K562 (cell line): ENCODE measurements around the gene DPF1. TPM values are rescaled to one million over a fixed set of nuclear protein-coding genes. Genes with fewer than 3 reads are reported as not detected.

Experiments
- CEBPB ChIP-seq: fragments of 450-650 bp; IDR thresholded peaks from 2 replicates; pipeline ENCODE4 v1.6.1; 2016; ENCODE audit warnings: missing genetic modification characterization, missing compliant biosample characterization
- FOXK1 ChIP-seq: sonication (generic); formaldehyde crosslinking; IDR thresholded peaks from 2 replicates; pipeline ENCODE4 v1.8.0; 2022; ENCODE audit warnings: missing genetic modification reagents, mild to moderate bottlenecking, borderline replicate concordance
- NFE2 ChIP-seq: IDR thresholded peaks from 2 replicates; pipeline ENCODE4 v1.6.1; 2014; ENCODE audit warnings: antibody characterized with exemption, low read depth
- NRF1 ChIP-seq, 2 experiments: fragments of 450-650 bp; IDR thresholded peaks in 1 of 2; conservative IDR thresholded peaks in 1 of 2; 2 replicates each; pipeline ENCODE4 v1.6.1; 2014; ENCODE audit warnings: mild to moderate bottlenecking in 2 of 2
- PTRF ChIP-seq: fragments of 450-650 bp; IDR thresholded peaks from 2 replicates; pipeline ENCODE4 v1.6.1; 2016; ENCODE audit warnings: mild to moderate bottlenecking, missing genetic modification characterization, missing compliant biosample characterization
- SMARCC2 ChIP-seq: fragments of 450-650 bp; IDR thresholded peaks from 2 replicates; pipeline ENCODE4 v1.6.1; 2017; ENCODE audit warnings: antibody characterized with exemption, moderate library complexity, mild to moderate bottlenecking, low read depth
- WHSC1 ChIP-seq: IDR thresholded peaks from one replicate; pipeline ENCODE4 v1.6.1; 2012; ENCODE audit warnings: low read length, control low read depth, inconsistent platforms
- YY1 ChIP-seq, 3 experiments: IDR thresholded peaks; 2 replicates each; pipeline ENCODE4 v1.6.1; 2011; ENCODE audit warnings: low read length in 2 of 3, mild to moderate bottlenecking in 2 of 3, moderate library complexity in 2 of 3, borderline replicate concordance in 1 of 3, control low read depth in 1 of 3, low read depth in 1 of 3; ENCODE audit not compliant: insufficient read depth in 3 of 3, insufficient replicate concordance in 2 of 3, control insufficient read depth in 1 of 3, insufficient read length in 1 of 3; ENCODE audit errors: extremely low read depth in 1 of 3
- ZNF583 ChIP-seq: fragments of 250-450 bp; sonication (Bioruptor Pico); IDR thresholded peaks from 2 replicates; pipeline ENCODE4 v1.4.0; 2020
- polyA plus RNA-seq, 8 experiments: library from polyadenylated mRNA; depleted of rRNA in 4 of 8; stranded (reverse) in 5 of 8; unstranded in 3 of 8; fragments of >200 nt; fragmentation: Nextera tagmentation in 2 of 8; fragmentation: Illumina TruSeq in 1 of 8; extraction: Ambion mirVana in 2 of 8; extraction: Trizol in 1 of 8; gene quantifications; 2 replicates each; pipeline versions ENCODE4 v1.2.1 to v1.2.3, GENCODE V29; 2011 to 2014; ENCODE audit warnings: inconsistent platforms in 1 of 8, missing spikeins in 1 of 8
- total RNA-seq, 7 experiments: library from RNA; depleted of rRNA in 6 of 7; stranded (reverse); fragments of >200 nt in 6 of 7; fragmentation: Illumina TruSeq in 2 of 7; extraction: Trizol in 2 of 7; gene quantifications; 2 replicates each; pipeline versions ENCODE4 v1.2.1 to v1.2.3, GENCODE V29; 2011 to 2021; ENCODE audit warnings: low replicate concordance in 1 of 7
- TF ChIP-seq, protein P1 (sequence below): sonication (generic); formaldehyde crosslinking; IDR thresholded peaks from 2 replicates; pipeline ENCODE4 v1.8.0; 2022; ENCODE audit warnings: mild to moderate bottlenecking, missing genetic modification reagents
- TF ChIP-seq, protein P2 (sequence below): sonication (generic); formaldehyde crosslinking; IDR thresholded peaks from 2 replicates; pipeline ENCODE4 v1.8.1; 2023; ENCODE audit warnings: missing genetic modification reagents, mild to moderate bottlenecking, borderline replicate concordance
- TF ChIP-seq, protein P3 (sequence below): fragments of 450-650 bp; formaldehyde crosslinking; IDR thresholded peaks from 2 replicates; pipeline ENCODE4 v1.4.0; 2022; ENCODE audit warnings: missing genetic modification characterization
- TF ChIP-seq, protein P4 (sequence below): fragments of 250-450 bp; sonication (Bioruptor Pico); IDR thresholded peaks from 2 replicates; pipeline ENCODE4 v1.8.0; 2021; ENCODE audit warnings: mild to moderate bottlenecking, moderate library complexity
- TF ChIP-seq, protein P5 (sequence below): sonication (generic); formaldehyde crosslinking; IDR thresholded peaks from 2 replicates; pipeline ENCODE4 v1.8.1; 2023; ENCODE audit warnings: mild to moderate bottlenecking, missing genetic modification reagents

DPF1 gene
- total and polyA plus RNA-seq, 9 of the 15 experiments (the other 6 are each of a cell fraction or from before 2014, with no cell fraction given): 0.10 to 5.7 (median 3.1) TPM

DNA sequence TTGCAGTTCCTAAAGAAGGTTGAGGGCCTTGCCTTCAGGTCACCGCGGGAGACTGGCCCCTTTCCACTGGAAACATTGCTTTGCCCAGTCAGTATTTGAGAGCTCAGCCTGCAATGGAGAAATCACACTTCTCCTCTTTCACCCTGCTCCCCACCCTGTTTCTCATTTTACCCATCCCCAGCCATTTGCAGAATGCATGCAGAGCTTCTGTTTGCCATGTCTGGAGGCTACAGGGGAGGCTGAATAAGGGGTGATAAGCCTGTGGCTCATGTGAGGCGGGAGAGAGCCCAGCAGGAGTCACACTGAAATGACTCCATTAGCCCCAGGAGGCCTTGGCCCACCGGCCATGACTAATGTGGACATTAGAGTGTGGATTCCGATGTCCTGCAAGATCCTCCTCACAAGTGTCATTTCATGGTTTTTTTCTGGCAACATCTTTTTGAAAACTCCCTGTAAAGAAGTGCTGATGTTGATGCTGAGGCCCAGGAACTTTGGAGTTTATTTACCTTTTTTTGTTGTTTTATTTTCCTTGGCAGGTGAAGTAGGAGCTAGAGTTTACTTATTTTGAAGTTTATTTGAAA, 46.7 kb upstream of the DPF1 start (continued):
- TF ChIP-seq, protein P1, sequence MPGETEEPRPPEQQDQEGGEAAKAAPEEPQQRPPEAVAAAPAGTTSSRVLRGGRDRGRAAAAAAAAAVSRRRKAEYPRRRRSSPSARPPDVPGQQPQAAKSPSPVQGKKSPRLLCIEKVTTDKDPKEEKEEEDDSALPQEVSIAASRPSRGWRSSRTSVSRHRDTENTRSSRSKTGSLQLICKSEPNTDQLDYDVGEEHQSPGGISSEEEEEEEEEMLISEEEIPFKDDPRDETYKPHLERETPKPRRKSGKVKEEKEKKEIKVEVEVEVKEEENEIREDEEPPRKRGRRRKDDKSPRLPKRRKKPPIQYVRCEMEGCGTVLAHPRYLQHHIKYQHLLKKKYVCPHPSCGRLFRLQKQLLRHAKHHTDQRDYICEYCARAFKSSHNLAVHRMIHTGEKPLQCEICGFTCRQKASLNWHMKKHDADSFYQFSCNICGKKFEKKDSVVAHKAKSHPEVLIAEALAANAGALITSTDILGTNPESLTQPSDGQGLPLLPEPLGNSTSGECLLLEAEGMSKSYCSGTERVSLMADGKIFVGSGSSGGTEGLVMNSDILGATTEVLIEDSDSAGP (CRISPR knock-in tag): no peak
- TF ChIP-seq, protein P2, sequence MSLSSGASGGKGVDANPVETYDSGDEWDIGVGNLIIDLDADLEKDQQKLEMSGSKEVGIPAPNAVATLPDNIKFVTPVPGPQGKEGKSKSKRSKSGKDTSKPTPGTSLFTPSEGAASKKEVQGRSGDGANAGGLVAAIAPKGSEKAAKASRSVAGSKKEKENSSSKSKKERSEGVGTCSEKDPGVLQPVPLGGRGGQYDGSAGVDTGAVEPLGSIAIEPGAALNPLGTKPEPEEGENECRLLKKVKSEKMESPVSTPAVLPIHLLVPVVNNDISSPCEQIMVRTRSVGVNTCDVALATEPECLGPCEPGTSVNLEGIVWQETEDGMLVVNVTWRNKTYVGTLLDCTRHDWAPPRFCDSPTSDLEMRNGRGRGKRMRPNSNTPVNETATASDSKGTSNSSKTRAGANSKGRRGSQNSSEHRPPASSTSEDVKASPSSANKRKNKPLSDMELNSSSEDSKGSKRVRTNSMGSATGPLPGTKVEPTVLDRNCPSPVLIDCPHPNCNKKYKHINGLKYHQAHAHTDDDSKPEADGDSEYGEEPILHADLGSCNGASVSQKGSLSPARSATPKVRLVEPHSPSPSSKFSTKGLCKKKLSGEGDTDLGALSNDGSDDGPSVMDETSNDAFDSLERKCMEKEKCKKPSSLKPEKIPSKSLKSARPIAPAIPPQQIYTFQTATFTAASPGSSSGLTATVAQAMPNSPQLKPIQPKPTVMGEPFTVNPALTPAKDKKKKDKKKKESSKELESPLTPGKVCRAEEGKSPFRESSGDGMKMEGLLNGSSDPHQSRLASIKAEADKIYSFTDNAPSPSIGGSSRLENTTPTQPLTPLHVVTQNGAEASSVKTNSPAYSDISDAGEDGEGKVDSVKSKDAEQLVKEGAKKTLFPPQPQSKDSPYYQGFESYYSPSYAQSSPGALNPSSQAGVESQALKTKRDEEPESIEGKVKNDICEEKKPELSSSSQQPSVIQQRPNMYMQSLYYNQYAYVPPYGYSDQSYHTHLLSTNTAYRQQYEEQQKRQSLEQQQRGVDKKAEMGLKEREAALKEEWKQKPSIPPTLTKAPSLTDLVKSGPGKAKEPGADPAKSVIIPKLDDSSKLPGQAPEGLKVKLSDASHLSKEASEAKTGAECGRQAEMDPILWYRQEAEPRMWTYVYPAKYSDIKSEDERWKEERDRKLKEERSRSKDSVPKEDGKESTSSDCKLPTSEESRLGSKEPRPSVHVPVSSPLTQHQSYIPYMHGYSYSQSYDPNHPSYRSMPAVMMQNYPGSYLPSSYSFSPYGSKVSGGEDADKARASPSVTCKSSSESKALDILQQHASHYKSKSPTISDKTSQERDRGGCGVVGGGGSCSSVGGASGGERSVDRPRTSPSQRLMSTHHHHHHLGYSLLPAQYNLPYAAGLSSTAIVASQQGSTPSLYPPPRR: peak; percentile 42; the same call in 1 of the 2 replicates
- TF ChIP-seq YY1 (IDR thresholded peaks at IDR 0.05; ENCODE audit: borderline replicate concordance in 1 of 3, control insufficient read depth in 1 of 3, extremely low read depth in 1 of 3, insufficient read depth in 3 of 3, insufficient read length in 1 of 3, insufficient replicate concordance in 2 of 3, low read depth in 1 of 3, low read length in 2 of 3): peak in 2 of 3 experiments; percentile 77 to 87
- no peak for TF ChIP-seq PTRF (tag)
- TF ChIP-seq, protein P3, sequence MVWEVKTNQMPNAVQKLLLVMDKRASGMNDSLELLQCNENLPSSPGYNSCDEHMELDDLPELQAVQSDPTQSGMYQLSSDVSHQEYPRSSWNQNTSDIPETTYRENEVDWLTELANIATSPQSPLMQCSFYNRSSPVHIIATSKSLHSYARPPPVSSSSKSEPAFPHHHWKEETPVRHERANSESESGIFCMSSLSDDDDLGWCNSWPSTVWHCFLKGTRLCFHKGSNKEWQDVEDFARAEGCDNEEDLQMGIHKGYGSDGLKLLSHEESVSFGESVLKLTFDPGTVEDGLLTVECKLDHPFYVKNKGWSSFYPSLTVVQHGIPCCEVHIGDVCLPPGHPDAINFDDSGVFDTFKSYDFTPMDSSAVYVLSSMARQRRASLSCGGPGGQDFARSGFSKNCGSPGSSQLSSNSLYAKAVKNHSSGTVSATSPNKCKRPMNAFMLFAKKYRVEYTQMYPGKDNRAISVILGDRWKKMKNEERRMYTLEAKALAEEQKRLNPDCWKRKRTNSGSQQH (CRISPR knock-in tag): no peak
- no peak for TF ChIP-seq SMARCC2
- TF ChIP-seq, protein P4, sequence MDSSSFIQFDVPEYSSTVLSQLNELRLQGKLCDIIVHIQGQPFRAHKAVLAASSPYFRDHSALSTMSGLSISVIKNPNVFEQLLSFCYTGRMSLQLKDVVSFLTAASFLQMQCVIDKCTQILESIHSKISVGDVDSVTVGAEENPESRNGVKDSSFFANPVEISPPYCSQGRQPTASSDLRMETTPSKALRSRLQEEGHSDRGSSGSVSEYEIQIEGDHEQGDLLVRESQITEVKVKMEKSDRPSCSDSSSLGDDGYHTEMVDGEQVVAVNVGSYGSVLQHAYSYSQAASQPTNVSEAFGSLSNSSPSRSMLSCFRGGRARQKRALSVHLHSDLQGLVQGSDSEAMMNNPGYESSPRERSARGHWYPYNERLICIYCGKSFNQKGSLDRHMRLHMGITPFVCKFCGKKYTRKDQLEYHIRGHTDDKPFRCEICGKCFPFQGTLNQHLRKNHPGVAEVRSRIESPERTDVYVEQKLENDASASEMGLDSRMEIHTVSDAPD (CRISPR knock-in tag): no peak
- TF ChIP-seq CEBPB: no peak
- TF ChIP-seq FOXK1: no peak
- TF ChIP-seq ZNF583 (CRISPR knock-in tag): peak; percentile 80; the same call in 1 of the 2 replicates
- TF ChIP-seq NFE2: no peak
- TF ChIP-seq WHSC1: no peak
- TF ChIP-seq, protein P5, sequence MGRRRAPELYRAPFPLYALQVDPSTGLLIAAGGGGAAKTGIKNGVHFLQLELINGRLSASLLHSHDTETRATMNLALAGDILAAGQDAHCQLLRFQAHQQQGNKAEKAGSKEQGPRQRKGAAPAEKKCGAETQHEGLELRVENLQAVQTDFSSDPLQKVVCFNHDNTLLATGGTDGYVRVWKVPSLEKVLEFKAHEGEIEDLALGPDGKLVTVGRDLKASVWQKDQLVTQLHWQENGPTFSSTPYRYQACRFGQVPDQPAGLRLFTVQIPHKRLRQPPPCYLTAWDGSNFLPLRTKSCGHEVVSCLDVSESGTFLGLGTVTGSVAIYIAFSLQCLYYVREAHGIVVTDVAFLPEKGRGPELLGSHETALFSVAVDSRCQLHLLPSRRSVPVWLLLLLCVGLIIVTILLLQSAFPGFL (CRISPR knock-in tag): 0 out of 2 replicates have a peak, but pooled peaks have one; percentile 72
- no peak for TF ChIP-seq NRF1 (conservative IDR thresholded peaks at IDR 0.05 in 1 of 2, IDR thresholded peaks at IDR 0.05 in 1 of 2)
